Measurements from ENCODE around the gene DIP2A.

Gene DIP2A

DNA sequence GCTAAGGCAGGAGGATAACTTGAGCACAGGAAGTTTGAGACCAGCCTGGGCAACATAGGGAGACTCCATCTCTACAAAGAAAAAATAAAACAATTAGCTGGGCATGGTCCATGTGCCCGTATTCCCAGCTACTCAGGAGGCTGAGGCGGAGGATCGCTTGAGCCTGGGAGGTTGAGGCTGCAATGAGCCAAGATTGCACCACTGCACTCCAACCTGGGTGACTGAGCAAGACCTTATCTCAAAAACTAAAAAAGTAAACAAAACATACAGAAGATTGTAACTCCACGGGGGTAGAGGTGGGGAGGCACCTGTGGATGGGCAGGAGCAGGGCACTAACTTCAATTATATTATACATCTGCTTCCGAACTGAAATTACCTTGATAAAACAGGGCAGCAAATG lies 141.6 kb downstream of the DIP2A start:
- DNase-seq = no peak

DNA sequence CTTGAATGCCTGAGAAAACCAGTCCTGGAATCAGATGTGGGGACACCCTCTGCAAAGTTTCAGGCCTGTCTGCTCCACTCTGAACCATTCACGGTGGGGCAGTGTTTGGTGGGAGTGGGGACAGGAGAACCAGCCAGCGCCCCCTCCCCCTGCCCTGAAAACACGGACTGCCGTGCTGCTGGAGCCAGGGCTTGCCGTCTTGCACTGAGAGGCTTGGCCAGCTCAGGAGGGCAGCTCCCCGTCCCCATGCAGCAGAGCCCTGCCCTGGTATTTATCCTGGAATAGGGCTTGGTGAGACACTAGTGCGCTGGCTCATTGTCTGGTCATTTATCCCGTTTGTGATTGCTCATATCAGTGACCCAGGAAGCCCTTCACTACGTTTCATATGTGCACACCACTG lies 142.3 kb downstream of the DIP2A start:
- no peak for DNase-seq

DNA sequence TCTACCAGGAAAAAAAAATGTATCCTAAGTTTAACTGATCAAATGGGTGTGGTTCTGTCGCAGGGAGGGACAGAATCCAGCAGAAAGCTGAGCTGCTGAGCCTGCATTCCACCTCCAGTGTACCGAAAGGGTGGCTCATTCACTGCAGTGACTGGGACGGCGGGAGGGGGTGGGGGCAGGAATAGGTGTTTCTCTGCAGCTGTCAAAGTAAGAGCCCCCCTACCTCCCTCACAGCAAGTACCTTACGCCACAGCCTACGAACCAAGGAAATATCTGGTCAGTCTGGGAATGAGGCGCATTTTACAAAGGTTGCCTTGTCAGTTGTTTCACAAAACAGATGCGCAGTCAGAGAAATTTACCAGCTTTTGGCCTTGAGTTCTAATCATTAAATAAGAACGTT lies 144.5 kb downstream of the DIP2A start:
- DNase-seq = no peak

DNA sequence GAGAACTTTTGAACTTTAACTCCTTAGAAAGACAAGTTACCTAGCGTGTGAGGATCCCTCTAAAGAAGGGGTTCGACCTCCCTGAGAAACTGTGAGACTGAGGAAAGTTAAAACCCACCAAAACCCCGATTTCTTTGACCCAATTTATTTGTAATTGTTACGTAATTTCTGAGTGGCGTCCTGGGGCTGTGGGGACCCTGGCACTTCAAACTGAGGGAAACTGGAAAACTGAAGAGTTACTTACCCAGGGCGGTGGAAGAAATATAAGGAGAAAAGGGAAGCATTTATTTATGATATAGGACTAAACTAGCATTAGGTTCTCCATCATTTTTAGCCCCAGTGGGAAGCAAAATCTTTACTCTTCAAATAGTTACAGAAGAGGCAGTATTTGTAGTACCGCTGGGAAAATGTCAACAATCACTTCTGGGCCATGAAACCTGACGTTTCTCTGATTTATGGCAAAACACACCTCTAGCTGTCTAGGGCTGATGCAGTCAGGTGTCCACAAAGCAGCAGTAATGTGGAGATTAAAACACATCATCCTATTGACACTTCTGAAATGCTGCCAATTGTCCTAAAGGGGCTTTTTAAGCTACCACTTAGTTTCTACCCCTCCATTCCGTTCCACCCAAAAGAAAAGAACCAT lies 145.8 kb downstream of the DIP2A start:
- no peak for DNase-seq

DNA sequence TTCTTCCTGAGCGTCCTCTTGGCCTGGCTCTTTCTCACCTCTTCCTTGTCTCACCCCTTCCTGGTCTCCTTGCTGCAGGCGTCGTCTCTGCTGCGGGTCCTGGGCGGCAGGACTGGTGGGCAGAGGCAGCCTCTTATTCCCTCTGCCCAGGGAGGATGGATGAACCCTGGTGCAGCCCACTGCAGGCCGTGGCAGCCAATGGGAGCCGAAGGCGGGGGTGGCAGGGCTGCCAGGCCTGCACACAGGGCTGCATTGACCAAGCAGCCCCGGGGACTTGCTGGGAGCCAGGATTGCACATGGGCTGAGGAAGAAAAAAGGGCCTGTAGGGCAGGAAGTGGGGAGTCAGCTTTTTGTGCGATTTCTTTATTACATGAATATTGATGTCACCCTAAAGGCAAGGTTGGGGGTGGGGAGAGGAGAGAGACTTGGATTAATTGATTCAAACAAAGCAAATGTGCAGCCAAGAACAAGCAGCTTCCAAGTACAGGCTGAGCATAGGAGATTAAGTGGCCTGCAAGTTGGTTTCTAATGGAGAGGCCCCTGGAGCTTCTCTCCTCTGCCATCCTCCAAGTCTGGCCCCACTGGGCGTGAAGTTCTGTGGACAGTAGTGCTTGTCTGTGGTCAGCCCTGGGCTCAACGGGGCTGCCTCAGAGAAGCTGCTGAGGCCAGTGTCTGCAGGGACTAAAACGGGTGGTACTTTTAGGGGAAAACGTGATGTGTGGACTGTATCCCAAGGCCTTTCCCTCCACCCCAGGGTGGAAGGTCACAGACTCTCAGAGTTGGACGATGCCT lies 146.5 kb downstream of the DIP2A start, which contains the start of gene S100B:
Gene S100B, minus strand, starts transcription at position 108 of the 792 bp plus-strand sequence. CDS start 2,667 bp downstream, outside the sequence.
- DNase-seq = no peak

DNA sequence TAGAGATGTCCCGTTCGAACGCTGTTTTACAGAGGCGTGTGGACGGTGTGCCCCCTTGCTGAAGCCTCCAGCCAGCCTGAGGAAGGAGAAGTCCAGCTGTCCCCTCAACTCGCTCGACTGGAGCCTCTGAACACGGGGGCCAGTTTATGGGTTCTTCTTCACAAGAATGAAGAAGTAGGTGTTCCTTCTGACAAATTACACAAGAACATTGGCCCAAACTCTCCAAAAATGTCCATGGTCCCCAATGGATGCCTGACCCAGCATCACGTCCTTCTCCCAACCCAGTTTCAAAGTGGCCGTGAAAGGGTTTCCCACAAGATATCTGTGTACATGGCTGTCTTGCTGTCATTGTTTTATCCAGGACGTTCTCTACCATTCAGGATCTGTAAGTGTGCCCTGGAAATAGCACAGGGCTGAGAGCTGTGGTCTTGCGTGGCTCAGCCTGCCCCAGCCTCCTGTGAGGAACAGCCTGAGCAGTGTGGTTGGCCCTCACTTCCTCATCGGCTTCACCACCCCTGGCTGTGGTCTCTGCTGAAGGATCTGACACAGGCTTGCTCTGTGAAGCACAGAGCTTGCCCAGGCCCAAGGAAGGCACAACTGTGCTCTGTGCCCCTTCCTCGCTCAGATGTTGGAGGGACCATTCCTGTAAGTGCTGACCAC lies 147.2 kb downstream of the DIP2A start:
- DNase-seq = no peak

DNA sequence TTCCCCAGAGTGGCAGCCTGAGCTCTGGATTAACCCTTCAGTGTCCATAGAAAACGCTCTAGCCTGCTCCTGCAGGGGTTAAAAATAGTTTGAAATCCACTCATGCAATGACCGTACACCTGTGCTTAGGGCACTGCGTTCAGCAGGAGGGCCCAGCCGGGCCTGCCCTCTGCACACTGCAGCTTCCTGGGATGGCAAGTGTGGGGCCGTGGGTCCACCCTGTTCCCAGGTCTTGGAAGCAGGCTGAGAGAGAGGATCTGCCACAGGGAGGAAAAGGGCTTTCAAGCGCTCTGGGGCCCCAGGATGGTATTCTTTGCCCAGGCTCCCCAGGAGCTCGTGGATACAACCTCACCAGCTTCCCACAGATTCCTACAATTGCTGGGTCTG lies 147.7 kb downstream of the DIP2A start:
- DNase-seq = no peak

DNA sequence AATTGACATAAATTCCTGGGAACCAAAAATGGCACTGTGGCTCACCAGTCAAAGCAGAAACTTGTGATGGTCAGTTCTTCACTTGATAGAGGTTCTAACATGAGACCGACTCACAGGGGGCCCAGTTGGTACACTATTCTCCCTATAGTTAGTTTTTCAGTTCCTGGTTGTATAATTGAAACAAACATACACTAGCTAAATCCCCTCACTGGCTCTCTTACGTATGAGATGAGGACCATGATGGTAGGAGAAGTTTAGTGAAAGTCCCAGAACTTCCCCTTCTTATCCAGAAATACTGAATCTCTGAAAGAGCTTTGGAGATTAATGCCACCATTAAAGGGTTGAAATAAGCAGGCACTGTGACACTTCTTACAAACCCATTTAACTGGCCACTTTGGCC lies 148.9 kb downstream of the DIP2A start:
- no peak for DNase-seq

DNA sequence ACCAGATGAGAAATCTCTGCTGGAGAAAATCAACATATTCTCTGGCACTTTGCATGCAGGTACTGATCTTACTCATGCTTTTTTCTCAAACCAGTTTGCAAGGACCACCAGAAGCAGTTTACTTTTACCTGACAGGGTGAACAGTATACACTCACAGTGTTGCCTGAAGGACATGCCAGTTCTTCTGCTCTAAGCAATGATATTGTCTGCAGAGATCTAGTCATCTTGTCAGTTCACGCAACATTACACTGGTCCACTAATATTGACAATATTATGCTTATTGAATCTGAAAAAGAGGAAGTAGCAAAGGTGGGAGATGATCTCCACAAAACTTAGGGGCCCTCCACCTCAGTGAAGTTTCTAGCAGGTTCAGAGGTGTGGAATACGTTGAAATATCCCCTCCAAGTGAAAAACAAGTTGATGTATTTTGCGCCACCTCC lies 150.0 kb downstream of the DIP2A start:
- no peak for DNase-seq

DNA sequence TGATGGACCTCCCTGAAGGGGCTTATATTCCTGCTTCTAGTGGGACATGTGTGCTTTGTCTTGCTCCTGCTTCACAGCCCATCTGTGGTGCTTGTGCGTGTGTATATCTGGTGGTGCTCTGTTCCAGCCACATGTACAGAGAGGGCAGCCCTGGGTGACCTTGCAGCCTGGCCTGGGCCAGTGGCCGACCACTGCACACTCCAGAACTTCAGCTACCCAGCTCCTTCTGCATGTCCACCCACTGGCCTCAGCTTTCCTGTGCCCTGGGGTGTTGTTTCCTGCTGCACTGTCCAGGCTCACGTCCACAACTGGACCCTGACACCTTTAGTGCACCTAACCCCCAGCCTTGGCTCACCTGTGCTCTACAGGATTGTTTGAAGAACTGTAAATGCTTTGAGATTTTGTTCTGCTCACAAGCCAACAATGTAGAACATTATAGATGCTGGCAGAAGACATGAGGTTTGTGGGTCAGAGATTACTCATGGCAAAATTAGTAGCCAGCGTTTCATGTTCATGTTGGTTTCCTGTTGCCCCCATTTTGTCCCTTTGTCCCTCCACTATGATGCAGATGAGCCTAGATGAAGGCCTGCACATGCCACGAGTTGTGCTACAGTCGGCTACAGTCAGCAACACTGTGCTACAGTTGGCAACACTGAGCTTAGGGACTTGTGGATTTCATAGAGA lies 151.5 kb downstream of the DIP2A start:
- no peak for DNase-seq

DNA sequence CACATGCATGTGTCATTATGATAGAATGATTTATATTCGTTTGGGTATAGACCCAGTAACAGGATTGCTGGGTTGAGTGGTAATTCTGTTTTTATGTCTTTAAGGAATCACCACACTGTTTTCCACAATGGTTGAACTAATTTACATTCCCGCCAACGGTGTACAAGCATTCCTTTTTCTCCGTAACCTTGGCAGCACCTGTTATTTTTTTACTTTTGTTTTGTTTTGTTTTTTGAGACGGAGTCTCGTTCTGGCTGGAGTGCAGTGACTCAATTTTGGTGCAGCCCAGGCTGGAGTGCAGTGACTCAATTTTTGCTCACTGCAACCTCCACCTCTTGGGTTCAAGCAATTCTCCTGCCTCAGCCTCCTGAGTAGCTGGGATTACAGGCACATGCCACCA lies 154.7 kb downstream of the DIP2A start:
- DNase-seq = no peak

DNA sequence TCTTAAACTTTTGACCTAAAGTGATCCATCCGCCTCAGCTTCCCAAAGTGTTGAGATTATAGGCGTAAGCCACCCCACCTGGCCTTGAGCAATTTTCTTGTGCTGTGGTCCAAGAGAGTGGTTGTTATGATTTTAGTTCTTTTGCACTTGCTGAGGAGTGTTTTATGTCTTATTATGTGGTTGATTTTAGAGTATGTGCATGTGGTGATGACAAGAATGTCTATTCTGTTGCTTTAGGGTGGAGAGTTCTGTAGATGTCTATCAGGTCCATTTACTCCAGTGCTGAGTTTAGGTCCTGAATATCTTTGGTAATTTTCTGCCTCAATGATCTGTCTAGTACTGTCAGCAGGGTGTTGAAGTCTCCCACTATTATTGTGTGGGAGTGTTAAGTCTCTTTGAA lies 157.4 kb downstream of the DIP2A start:
- no peak for DNase-seq

DNA sequence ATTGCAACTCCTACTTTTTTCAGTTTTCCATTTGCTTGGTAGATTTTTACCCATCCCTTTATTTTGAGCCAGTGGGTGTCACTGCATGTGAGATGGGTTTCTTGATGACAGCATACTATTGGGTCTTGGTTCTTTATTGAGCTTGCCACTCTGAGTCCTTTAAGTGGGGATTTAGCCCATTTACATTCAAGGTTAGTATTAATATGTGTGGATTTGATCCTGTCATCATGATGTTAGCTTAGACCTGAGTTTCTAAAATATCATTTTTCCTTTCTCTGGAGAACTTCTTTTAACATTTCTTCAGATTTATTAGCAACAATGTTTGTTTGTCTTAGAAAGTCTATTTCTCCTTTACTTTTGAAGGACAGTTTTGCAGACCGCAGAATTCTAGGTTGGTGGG lies 158.0 kb downstream of the DIP2A start:
- no peak for DNase-seq

DNA sequence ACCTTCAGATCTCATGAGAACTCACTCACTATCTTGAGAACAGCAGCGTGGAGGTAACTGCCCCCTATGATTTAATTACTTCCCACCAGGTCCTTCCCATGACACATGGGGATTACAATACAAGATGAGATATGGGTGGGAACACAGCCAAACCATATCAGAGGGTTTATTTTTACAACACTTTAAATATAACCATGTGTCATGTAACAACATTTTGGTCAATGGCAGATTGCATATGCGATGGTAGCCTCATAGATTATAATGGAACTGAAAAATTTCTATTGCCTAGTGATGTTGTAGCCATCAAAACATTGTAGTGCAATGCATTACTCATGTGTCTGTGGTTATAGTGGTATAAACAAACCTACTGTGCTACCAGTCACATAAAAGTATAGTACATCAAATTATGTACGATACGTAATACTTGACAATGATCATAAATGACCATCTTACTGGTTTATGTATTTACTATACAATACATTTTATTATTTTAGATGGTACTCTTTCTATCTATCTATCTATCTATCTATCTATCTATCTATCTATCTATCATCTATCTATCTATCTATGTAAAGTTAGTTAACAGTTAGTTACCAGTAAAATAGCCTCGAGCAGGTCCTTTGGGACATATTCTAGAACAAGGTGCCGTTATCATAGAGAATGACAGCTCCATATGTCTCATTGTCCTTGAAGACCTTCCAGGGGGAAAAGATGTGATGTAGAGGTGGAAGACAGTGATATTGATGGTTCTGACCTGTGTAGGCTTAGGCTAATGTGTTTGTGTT lies 158.8 kb downstream of the DIP2A start:
- DNase-seq = no peak

DNA sequence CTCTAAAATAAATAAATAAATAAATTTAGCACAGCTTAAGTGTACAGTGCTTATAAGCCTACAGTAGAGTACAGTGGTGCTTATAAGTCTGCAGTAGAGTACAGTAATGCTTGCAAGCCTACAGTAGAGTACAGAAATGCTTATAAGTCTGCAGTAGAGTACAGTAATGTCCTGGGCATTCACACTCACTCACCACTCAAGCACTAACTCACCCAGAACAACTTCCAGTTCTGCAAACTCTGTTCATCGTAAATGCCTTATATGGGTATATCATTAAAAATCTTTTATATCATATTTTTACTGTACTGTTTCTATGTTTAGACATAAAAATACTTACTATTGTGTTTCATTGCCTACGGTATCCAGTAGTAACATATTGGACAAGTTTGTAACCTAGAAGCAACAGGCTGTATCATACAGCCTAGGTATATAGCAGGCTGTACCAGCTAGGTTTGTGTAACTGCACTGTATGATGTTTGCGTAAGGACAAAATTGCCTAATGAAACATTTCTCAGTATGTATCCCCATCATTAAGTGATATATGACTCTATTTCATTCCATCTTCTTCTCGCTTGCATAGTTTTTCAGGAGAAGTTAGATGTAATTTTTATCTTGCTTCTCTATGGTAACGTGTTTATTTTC lies 160.2 kb downstream of the DIP2A start:
- no peak for DNase-seq

All from NCI-H345 (cell line).